Keratinocyte (primary cell): Measurements from ENCODE around the gene HK1.

ENCODE experiments used
- EZH2 ChIP-seq: IDR thresholded peaks from one replicate; pipeline ENCODE4 v1.6.1; 2012; ENCODE audit warnings: inconsistent platforms, mild to moderate bottlenecking, low read length, moderate library complexity
- TF ChIP-seq, protein P1 (sequence below), 3 experiments: IDR thresholded peaks in 1 of 3; conservative IDR thresholded peaks in 1 of 3; optimal IDR thresholded peaks in 1 of 3; 2 replicates in 2 of 3; 3 replicates in 1 of 3; pipeline versions ENCODE3 to v1.5.1; 2011; ENCODE audit warnings: low read length in 3 of 3, mild to moderate bottlenecking in 3 of 3, moderate library complexity in 2 of 3, control low read depth in 1 of 3, inconsistent platforms in 1 of 3; ENCODE audit not compliant: insufficient read depth in 2 of 3; ENCODE audit errors: extremely low read depth in 1 of 3

DNA sequence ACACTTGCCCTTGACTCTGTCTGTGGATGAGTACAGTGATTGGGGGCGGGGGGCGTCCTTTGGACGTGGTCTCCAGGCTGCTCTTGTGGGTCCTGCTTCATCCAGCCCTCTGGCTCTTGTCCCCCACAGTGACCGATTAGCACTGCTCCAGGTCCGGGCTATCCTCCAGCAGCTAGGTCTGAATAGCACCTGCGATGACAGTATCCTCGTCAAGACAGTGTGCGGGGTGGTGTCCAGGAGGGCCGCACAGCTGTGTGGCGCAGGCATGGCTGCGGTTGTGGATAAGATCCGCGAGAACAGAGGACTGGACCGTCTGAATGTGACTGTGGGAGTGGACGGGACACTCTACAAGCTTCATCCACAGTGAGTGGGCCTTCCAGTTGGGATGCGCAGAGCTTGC, 120.2 kb downstream of the HK1 start:
- TF ChIP-seq, protein P1, sequence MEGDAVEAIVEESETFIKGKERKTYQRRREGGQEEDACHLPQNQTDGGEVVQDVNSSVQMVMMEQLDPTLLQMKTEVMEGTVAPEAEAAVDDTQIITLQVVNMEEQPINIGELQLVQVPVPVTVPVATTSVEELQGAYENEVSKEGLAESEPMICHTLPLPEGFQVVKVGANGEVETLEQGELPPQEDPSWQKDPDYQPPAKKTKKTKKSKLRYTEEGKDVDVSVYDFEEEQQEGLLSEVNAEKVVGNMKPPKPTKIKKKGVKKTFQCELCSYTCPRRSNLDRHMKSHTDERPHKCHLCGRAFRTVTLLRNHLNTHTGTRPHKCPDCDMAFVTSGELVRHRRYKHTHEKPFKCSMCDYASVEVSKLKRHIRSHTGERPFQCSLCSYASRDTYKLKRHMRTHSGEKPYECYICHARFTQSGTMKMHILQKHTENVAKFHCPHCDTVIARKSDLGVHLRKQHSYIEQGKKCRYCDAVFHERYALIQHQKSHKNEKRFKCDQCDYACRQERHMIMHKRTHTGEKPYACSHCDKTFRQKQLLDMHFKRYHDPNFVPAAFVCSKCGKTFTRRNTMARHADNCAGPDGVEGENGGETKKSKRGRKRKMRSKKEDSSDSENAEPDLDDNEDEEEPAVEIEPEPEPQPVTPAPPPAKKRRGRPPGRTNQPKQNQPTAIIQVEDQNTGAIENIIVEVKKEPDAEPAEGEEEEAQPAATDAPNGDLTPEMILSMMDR (optimal IDR thresholded peaks at IDR 0.05 in 1 of 3, IDR thresholded peaks at IDR 0.05 in 1 of 3, conservative IDR thresholded peaks at IDR 0.05 in 1 of 3; ENCODE audit: extremely low read depth in 1 of 3, insufficient read depth in 2 of 3, low read length in 3 of 3) = no peak
- no peak for TF ChIP-seq EZH2
